IMR-90 (cell line): ENCODE measurements around the gene GPSM3. TPM values are rescaled to one million over a fixed set of nuclear protein-coding genes. Genes with fewer than 3 reads are reported as not detected.

Source experiments
- ATAC-seq: fragments of 200-7000 bp; cut with Tn5 transposase; 2 replicates; pipeline ENCODE4 v1.9.1; 2020; ENCODE audit warnings: low read depth, mild to moderate bottlenecking, moderate library complexity
- BruUV-seq: library from RNA; stranded (reverse); fragments of 400-500 nt; replicated peaks from 2 replicates; lab custom pipeline; 2021; lab: Mats Ljungman, UMichigan
- CTCF ChIA-PET: fragments of 300-600 bp; formaldehyde crosslinking; extraction: SDS; loops from one replicate; lab custom pipeline; 2021; ENCODE audit warnings: antibody characterized with exemption; lab: Yijun Ruan, JAX
- POLR2A ChIA-PET: fragments of 300-600 bp; sonication (Branson Sonifier 250); formaldehyde crosslinking; loops from one replicate; lab custom pipeline; 2022; ENCODE audit warnings: antibody characterized with exemption; ENCODE audit not compliant: unreplicated experiment; lab: Charles Lee
- DNase-seq: peaks from one replicate; pipeline ENCODE4 v3.0.0; 2013
- H2AFZ ChIP-seq: replicated peaks from 2 replicates; pipeline ENCODE3; 2013; ENCODE audit warnings: low read length, mild to moderate bottlenecking; ENCODE audit not compliant: poor library complexity
- H2AK5ac ChIP-seq: 2 replicates; pipeline ENCODE4 v1.6.1; 2013; ENCODE audit warnings: low read depth, low read length, inconsistent platforms
- H2AK9ac ChIP-seq: replicated peaks from 2 replicates; pipeline ENCODE3; 2013; ENCODE audit warnings: mild to moderate bottlenecking, low read depth, low read length, moderate library complexity; ENCODE audit not compliant: poor library complexity
- H2BK120ac ChIP-seq: 2 replicates; pipeline ENCODE4 v1.6.1; 2013; ENCODE audit warnings: low read depth, low read length, inconsistent platforms
- H2BK15ac ChIP-seq: 3 replicates; pipeline ENCODE4 v1.6.1; 2013; ENCODE audit warnings: low read depth, low read length, inconsistent platforms
- H2BK20ac ChIP-seq: 2 replicates; pipeline ENCODE4 v1.6.1; 2013; ENCODE audit warnings: low read depth, mild to moderate bottlenecking, inconsistent platforms, low read length, moderate library complexity
- H2BK5ac ChIP-seq: 2 replicates; pipeline ENCODE4 v1.6.1; 2013; ENCODE audit warnings: mild to moderate bottlenecking, low read depth, low read length, inconsistent platforms; ENCODE audit not compliant: poor library complexity, severe bottlenecking
- H3K14ac ChIP-seq: replicated peaks from 2 replicates; pipeline ENCODE4 v1.6.1; 2013; ENCODE audit warnings: low read depth, low read length, inconsistent platforms
- H3K18ac ChIP-seq: 2 replicates; pipeline ENCODE4 v1.6.1; 2013; ENCODE audit warnings: low read depth, low read length, control low read depth
- H3K23ac ChIP-seq: 2 replicates; pipeline ENCODE4 v1.6.1; 2013; ENCODE audit warnings: low read depth, low read length, inconsistent platforms
- H3K27ac ChIP-seq: 2 replicates; pipeline ENCODE4 v1.5.1; 2013; ENCODE audit warnings: mild to moderate bottlenecking, control low read depth, low read length; ENCODE audit not compliant: insufficient read depth
- H3K27me3 ChIP-seq: 2 replicates; pipeline ENCODE4 v1.6.1; 2013; ENCODE audit warnings: low read length; ENCODE audit not compliant: control insufficient read depth, insufficient read depth
- H3K36me3 ChIP-seq: 2 replicates; pipeline ENCODE4 v1.6.1; 2013; ENCODE audit warnings: low read length, mixed read lengths; ENCODE audit not compliant: control insufficient read depth, insufficient read depth
- H3K4ac ChIP-seq: 2 replicates; pipeline ENCODE4 v1.6.1; 2013; ENCODE audit warnings: low read depth, low read length, inconsistent platforms
- H3K4me1 ChIP-seq: 2 replicates; pipeline ENCODE4 v1.6.1; 2013; ENCODE audit warnings: low read length, mixed read lengths; ENCODE audit not compliant: control insufficient read depth, insufficient read depth
- H3K4me2 ChIP-seq: 2 replicates; pipeline ENCODE4 v1.6.1; 2013; ENCODE audit warnings: low read depth, mild to moderate bottlenecking, control low read depth, low read length, moderate library complexity
- H3K4me3 ChIP-seq: 2 replicates; pipeline ENCODE4 v1.5.1; 2013; ENCODE audit warnings: low read depth, mild to moderate bottlenecking, control low read depth, low read length, moderate library complexity; ENCODE audit not compliant: insufficient read depth
- H3K56ac ChIP-seq: 2 replicates; pipeline ENCODE4 v1.6.1; 2013; ENCODE audit warnings: low read length, inconsistent platforms; ENCODE audit not compliant: insufficient read depth; ENCODE audit errors: extremely low read depth
- H3K79me1 ChIP-seq, 2 experiments: 2 replicates each; pipeline ENCODE4 v1.6.1; 2013; ENCODE audit warnings: low read length in 2 of 2, inconsistent platforms in 1 of 2, low read depth in 1 of 2
- H3K9ac ChIP-seq: 2 replicates; pipeline ENCODE4 v1.6.1; 2013; ENCODE audit warnings: low read depth, low read length, control low read depth
- H3K9me1 ChIP-seq: 2 replicates; pipeline ENCODE4 v1.6.1; 2013; ENCODE audit warnings: low read length, inconsistent platforms; ENCODE audit not compliant: insufficient read depth
- H3K9me3 ChIP-seq: 2 replicates; pipeline ENCODE4 v1.6.1; 2013; ENCODE audit warnings: low read length; ENCODE audit not compliant: control insufficient read depth, insufficient read depth
- H4K20me1 ChIP-seq: 2 replicates; pipeline ENCODE4 v1.6.1; 2013; ENCODE audit warnings: low read length, inconsistent platforms; ENCODE audit not compliant: insufficient read depth
- H4K5ac ChIP-seq: 2 replicates; pipeline ENCODE4 v1.6.1; 2013; ENCODE audit warnings: mild to moderate bottlenecking, low read depth, low read length, control low read depth
- H4K8ac ChIP-seq, 2 experiments: 2 replicates each; pipeline ENCODE4 v1.6.1; 2013; ENCODE audit warnings: low read depth in 2 of 2, low read length in 2 of 2, control low read depth in 1 of 2, inconsistent platforms in 1 of 2
- H4K91ac ChIP-seq: 2 replicates; pipeline ENCODE4 v1.6.1; 2013; ENCODE audit warnings: low read depth, low read length, inconsistent platforms; ENCODE audit not compliant: insufficient read depth
- BHLHE40 ChIP-seq: fragments of 150-350 bp; IDR thresholded peaks from 2 replicates; pipeline ENCODE4 v1.6.1; 2016; ENCODE audit warnings: mild to moderate bottlenecking, low read depth, low read length
- CEBPB ChIP-seq: IDR thresholded peaks from 2 replicates; pipeline ENCODE4 v1.6.1; 2012; ENCODE audit warnings: low read depth, low read length, improper control_type of control experiment
- CHD1 ChIP-seq: IDR thresholded peaks from 2 replicates; pipeline ENCODE4 v1.6.1; 2012; ENCODE audit warnings: low read depth, low read length, improper control_type of control experiment
- ELK1 ChIP-seq: fragments of 150-350 bp; IDR thresholded peaks from 2 replicates; pipeline ENCODE4 v1.6.1; 2016; ENCODE audit warnings: low read depth, mild to moderate bottlenecking, low read length, moderate library complexity, borderline replicate concordance
- FOS ChIP-seq: fragments of 150-350 bp; IDR thresholded peaks from 2 replicates; pipeline ENCODE4 v1.6.1; 2016; ENCODE audit warnings: low read depth, low read length
- MAFK ChIP-seq: IDR thresholded peaks from 2 replicates; pipeline ENCODE4 v1.6.1; 2012; ENCODE audit warnings: low read depth, low read length, improper control_type of control experiment
- MAZ ChIP-seq: IDR thresholded peaks from 2 replicates; pipeline ENCODE4 v1.6.1; 2012; ENCODE audit warnings: low read depth, mild to moderate bottlenecking, low read length, improper control_type of control experiment, moderate library complexity, borderline replicate concordance
- MXI1 ChIP-seq: IDR thresholded peaks from 2 replicates; pipeline ENCODE4 v1.6.1; 2012; ENCODE audit warnings: low read depth, mild to moderate bottlenecking, low read length, moderate library complexity, borderline replicate concordance
- NFE2L2 ChIP-seq: fragments of 150-350 bp; IDR thresholded peaks from 2 replicates; pipeline ENCODE4 v1.6.1; 2016; ENCODE audit warnings: low read depth, mild to moderate bottlenecking, low read length
- POLR2A ChIP-seq: IDR thresholded peaks from 2 replicates; pipeline ENCODE4 v1.6.1; 2012; ENCODE audit warnings: mild to moderate bottlenecking, low read depth, low read length
- RAD21 ChIP-seq: IDR thresholded peaks from 2 replicates; pipeline ENCODE4 v1.6.1; 2012; ENCODE audit warnings: low read length, improper control_type of control experiment
- RCOR1 ChIP-seq: IDR thresholded peaks from 2 replicates; pipeline ENCODE4 v1.6.1; 2012; ENCODE audit warnings: mild to moderate bottlenecking, low read length, improper control_type of control experiment; ENCODE audit not compliant: insufficient replicate concordance
- RFX5 ChIP-seq: IDR thresholded peaks from 2 replicates; pipeline ENCODE4 v1.8.0; 2012; ENCODE audit warnings: low read depth, mild to moderate bottlenecking, low read length, moderate library complexity
- SMC3 ChIP-seq: fragments of 150-350 bp; IDR thresholded peaks from 2 replicates; pipeline ENCODE4 v1.6.1; 2016; ENCODE audit warnings: low read depth, mild to moderate bottlenecking, antibody characterized with exemption, low read length, moderate library complexity
- WGBS, 2 experiments: methylation state at CpG; one replicate each; pipeline versions ENCODE4 v1.1.5 to v1.1.7; 2013; ENCODE audit warnings: missing lambda C conversion rate in 2 of 2; ENCODE audit not compliant: insufficient read length in 1 of 2; ENCODE audit errors: extremely low coverage in 2 of 2; 5-methylcytosine and 5-hydroxymethylcytosine counted together
- dilution Hi-C: fragments of 300-500 bp; cut with HindIII; formaldehyde crosslinking; loops from one replicate; pipeline ENCODE4 v1.14.3; 2018; ENCODE audit warnings: low sequenced_read_pairs; ENCODE audit not compliant: unreplicated experiment
- in situ Hi-C: fragments of 300-500 bp; cut with MboI; formaldehyde crosslinking; loops from 3 replicates; pipeline ENCODE4 v1.14.3; 2019; ENCODE audit warnings: low sequenced_read_pairs, inconsistent platforms, mixed read lengths
- intact Hi-C: fragments of 100-400 bp; cut with micrococcal nuclease; formaldehyde crosslinking; loops from 2 replicates; pipeline ENCODE4 v1.10.0; 2022
- polyA plus RNA-seq, 3 experiments: library from polyadenylated mRNA; depleted of rRNA; stranded (reverse); fragments of >200 nt; gene quantifications; 2 replicates each; pipeline ENCODE4 v1.2.3, GENCODE V29; 2012; ENCODE audit warnings: low replicate concordance in 1 of 3
- total RNA-seq: library from RNA; depleted of rRNA; stranded (reverse); fragments of >200 nt; gene quantifications from 2 replicates; pipeline ENCODE4 v1.2.3, GENCODE V29; 2012

The GPSM3 gene
- total and polyA plus RNA-seq, 2 of the 4 experiments (the other 2 are of a cell fraction): 3.0 to 9.8 TPM

- Histone ChIP-seq H3K23ac (peak within 1 kb of the TSS; percentile 88), H4K8ac (peak within 1 kb of the TSS; percentile 58 to 89), H2BK5ac (peak within 1 kb of the TSS; percentile 90), H3K4me3 (peak within 1 kb of the TSS; percentile 65), H2BK120ac (peak within 1 kb of the TSS; percentile 65), H3K27ac (peak within 1 kb of the TSS; percentile 74), H3K9me3 (no peaks in the 10 kb centered on the region), H3K18ac (peak within 1 kb of the TSS; percentile 70), H2BK20ac (no peak within 1 kb of the TSS; the same call in none of the 2 replicates), H3K14ac (peak within 1 kb of the TSS; percentile 95), H4K5ac (peak within 1 kb of the TSS; percentile 77), H4K20me1 (peaks cover 3% of the 10 kb centered on the region; the same call in 1 of the 2 replicates), H2AK9ac (peak within 1 kb of the TSS; percentile 92), H3K56ac (peak within 1 kb of the TSS; percentile 91), H3K9me1 (peaks cover 25% of the 10 kb centered on the region), H4K91ac (peak within 1 kb of the TSS; percentile 85), H3K4me2 (peak within 1 kb of the TSS; percentile 99), H2AFZ (peak within 1 kb of the TSS; percentile 85), H3K27me3 (no peaks in the 10 kb centered on the region), H3K79me1 (peaks cover 29 to 57% of the 10 kb centered on the region in 2 experiments), H2BK15ac (peak within 1 kb of the TSS; percentile 28; the same call in 2 of the 3 replicates), H3K4ac (peak within 1 kb of the TSS; percentile 92), H3K9ac (peak within 1 kb of the TSS; percentile 92), H2AK5ac (peak within 1 kb of the TSS; percentile 94), H3K36me3 (peaks cover 11% of the 10 kb centered on the region; the same call in 1 of the 2 replicates), H3K4me1 (peaks cover 5% of the 10 kb centered on the region)
- ATAC-seq (peak; percentile 78), DNase-seq (peak; percentile 100)
- CTCF ChIA-PET: interaction anchor here (0.6 to 0.7 kb wide), 2 partner anchors 63 to 609 kb away, joined by 3 read pairs; no protein-coding TSS in a partner anchor
- intact Hi-C loops: loop anchor here (2.0 to 5.0 kb wide), 2 partner anchors 25 to 61 kb away; no protein-coding TSS in a partner anchor
- dilution Hi-C loops: no loop called here
- POLR2A ChIA-PET: interaction anchor here (0.6 to 1.4 kb wide), 5 partner anchors 10 to 19 kb away, joined by 3 to 6 read pairs (median 4); no protein-coding TSS in a partner anchor
- WGBS, 2 experiments: 0% methylated on average over 9 of the region's 33 CpGs; no CpG with 5 or more reads in 1 of the 2 experiments
- BruUV-seq: no TSS peak
- in situ Hi-C loops: loop anchor here (10.0 to 25.0 kb wide), 2 partner anchors 203 to 784 kb away; partner anchors contain the start of genes BRD2, DXO and HLA-DMA
- TF ChIP-seq RAD21 (no peak), POLR2A (peak; percentile 23; the same call in 1 of the 2 replicates), CHD1 (no peak), MAFK (peak; percentile 97), NFE2L2 (0 out of 2 replicates have a peak, but pooled peaks have one; percentile 29), CEBPB (peak; percentile 71), FOS (peak; percentile 44; the same call in 1 of the 2 replicates), RFX5 (no peak), SMC3 (no peak), BHLHE40 (peak; percentile 39; the same call in 1 of the 2 replicates), RCOR1 (no peak), MXI1 (peak; percentile 35; the same call in 1 of the 2 replicates), ELK1 (no peak), MAZ (peak; percentile 27; the same call in 1 of the 2 replicates)
Observed at GRCh38 chr6:32177788-32178546, 14.5 kb downstream of the GPSM3 start, which contains the start of gene RNF5. Gene RNF5, plus strand, starts transcription at chr6:32178405. Its CDS starts 107 bp downstream, at chr6:32178512.
